Activated T-cell treated with anti-CD3 and anti-CD28 coated beads for 4 hours (primary cell): ENCODE measurements around the gene NACC2.

ENCODE experiments used
- DNase-seq: peaks from one replicate; pipeline ENCODE4 v3.0.0-alpha.2; 2020

The NACC2 gene

DNA sequence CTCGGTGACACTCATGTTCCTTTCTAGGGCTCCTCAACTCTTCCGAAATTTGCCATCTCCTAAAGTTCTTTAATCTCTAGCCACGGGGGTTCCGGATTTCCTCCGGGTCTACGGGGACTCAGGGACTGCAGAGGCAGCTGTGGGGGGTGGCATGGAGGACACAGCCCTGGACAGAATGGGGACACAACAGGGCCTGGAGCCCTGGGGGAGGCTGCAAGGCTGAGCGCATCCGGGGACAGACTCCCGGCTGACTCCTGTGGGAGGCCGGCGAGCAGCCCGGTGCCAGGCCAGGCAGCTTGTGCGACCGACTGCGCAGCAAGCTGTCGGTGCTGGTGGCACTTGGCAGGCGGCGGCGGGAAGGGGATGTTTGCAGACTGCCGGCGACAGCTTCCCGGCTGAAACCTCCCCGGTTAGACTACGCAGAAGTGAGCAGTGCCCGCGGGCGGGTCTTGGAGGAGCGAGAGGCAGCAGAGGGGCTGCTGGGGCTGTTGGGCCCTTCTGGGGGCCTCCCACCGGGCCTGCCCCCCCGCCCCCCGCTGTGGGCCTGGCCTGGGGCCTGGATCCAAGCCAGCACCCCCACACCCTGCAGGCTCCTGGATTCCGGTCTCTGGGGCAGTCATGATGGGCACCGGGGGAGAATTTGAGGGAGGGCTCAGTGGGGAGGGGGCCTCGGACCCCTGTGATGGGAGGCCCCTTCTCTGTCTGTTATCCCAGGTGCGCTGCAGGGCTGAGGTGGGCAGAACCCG is 105.2 kb downstream of the NACC2 start:
- no peak for DNase-seq

DNA sequence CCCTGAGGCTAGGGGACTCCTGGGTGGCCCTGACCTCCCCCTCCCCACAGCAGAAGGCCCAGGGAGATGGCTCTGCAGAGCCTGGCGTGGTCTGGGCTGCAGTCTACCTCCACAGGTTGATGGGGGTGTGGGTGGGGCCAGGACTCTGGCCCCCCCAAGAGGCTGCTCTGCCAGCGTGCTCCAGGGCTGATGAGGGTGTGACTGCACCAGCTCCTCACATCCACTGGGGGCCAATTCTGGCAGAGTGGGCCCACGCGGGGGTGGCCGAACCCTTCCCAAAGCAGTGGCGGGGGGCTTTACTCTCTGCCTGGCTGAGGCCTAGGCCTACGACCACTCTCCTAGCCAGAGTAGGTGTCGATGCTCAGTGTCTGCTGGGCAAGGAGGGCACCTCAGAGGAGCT is 105.9 kb downstream of the NACC2 start:
- DNase-seq: no peak

DNA sequence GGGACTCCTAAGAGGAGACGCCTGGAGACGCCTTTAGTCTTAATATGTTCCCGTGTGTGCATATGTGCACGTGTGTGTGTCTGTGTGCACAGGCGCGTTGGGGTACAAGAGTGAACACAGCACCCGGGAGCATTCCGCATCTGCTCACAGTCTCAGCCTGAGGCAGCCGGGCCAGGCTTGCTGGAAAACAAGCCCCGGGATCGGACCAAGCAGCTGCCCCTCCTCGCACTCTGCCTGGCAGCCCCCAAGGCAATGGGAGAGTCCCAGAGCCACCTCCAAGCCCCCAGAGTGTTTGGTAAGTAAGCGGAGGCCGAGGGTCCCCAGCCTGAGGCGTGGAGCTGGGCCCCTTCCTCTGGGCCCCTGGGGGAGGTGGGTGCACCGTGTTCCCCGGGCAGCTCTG is 106.6 kb downstream of the NACC2 start:
- no peak for DNase-seq

DNA sequence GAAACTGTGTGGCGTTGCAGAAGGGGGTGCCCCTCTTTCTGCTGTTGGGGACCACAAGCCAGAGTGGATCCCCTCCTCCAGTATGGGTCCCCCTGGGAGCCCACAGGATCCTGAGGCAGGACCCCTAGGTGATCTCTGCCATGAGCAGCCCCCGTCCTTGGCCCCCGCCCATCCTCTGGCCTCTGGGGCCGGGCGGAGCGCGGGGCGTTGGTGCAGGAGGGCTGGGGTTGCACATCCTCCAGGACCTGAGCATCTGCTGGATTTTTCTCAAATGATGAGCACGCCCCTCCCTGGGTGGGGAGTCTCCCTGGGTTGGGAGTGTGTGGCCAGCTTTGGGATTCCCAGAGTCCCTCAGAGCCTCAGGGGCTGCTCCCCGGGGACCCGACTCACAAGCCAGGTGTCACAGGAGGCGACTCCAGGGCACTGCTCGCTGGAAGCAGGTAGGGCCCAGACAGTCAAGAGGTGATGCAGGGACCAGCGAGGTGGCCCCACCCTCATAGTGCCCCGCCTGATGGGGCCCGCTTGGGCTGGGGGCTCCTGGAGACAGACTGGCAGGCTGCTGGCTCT is 107.2 kb downstream of the NACC2 start:
- DNase-seq: no peak

DNA sequence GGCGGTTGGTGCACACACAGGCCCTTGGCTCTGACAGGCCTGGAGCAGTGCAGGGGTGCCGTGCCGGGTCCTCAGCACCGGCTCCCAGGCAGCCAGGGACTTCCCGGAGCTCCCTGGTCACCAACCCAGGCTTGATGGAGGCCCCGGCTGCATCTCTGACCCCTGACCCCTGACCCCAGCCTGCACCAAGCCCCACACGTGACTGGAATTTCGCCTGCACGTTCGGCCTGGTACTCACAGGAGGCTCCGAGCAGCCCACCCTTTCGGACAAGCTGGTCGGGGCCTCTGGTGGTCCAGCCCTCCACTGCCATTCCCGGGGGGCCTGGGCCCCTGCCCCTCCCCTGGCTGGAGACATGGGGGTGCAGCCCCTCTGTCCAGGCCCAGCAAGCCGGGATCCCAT is 108.5 kb downstream of the NACC2 start:
- no peak for DNase-seq

DNA sequence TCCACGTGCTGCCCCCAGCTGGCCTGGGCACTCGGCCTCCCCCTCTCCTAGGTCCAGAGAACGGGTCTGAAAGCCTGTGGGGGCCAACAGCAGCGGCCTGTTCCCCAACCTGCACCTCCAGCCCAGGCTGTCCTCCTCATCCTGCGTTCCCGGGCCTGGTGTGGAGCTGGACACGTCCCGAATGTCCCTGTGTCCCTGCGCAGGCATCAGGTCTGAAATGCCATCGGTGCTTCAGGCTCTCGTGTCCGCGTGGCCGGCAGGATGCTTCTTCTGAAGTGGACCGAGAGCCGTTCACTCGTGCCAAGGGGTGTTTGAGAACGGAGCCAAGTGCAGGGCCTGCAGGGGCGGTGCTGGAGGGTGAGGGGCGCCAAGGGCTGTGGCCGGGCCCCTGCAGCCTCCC is 109.2 kb downstream of the NACC2 start:
- no peak for DNase-seq

DNA sequence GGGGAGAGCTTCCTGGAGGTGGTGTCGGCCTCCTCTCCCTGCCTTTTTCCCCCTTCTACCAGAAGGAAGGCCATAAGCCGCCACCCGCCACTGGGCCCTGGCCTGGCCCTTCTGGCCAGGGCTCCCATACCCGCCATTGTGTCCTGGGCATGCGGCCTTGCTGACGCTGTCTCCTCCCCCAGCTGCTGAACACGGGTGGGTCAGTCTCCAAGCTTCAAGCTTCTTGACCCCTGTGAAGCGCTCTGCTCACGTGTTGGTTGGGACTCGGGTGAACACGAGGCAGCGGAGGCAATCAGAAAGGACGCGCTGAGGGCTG is 109.7 kb downstream of the NACC2 start:
- DNase-seq: no peak

DNA sequence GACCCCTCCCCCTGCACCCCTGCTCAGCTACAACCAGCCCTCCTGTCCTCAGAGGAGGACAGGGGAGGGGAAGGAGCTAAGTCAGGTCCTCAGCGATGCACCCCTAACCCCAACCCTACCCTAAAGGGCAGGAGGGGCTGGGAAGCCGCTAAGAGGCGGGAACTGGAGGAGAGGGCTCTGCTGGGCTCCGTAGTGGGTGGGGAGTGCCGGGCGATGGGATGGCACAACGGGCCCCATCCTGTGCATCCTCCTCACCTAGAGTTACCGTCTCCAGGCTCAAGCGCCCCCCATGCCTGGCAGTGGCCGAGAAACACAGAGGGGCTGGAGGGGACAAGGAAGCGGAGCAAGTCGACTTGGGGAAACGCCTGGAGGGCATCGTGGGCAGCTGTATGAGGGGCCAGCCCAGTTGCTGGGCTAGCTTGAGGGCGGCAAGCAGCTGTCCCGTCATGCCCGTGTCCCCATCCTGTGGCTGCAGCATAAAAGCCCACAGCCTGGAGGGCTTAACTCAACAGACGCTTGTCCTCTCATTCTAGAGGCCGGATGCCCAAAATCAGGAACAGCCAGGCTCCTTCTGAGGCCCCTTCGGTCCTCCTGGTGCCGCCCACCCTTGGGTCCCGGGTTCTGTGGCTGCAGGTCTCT is 110.9 kb downstream of the NACC2 start:
- DNase-seq: no peak

DNA sequence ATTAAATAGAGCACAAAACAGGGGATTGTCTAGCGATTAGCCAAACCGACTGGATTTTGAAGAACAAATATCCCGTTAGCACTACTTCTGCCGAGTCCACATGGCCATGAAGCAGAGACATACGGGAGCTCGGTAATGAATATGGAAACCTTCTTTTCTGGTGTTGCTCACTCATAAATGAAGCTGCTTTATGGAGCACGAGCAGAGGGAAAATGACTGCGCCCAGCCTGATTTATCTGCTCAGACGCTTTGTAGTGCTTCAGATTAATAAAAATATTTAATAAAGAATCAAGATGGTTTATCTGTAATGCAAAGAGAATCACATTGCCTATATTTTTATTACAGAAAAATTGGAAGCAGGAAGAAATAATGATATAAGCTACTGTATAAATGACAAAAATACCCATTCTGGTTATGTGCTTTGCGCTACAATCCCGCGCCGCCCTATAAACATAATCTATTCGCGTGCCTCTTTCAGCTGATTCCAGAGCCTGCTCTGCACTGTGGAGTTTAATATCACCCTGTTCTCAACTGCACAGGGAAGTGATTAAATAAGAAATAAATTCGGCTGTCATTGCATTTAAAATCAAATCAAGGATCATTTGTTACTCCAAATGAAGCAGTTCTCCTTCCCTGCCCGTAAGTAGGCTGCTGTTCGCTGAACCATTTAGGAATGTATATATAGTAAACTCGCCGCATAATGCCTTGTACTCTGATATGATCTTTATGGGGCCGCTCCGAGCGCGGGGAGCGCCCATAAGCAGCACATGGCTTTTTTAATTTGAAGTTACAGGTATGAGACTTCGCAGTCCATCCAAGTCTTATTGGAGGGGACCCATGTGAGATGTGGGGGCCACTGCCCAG is 111.6 kb downstream of the NACC2 start:
- DNase-seq: no peak

DNA sequence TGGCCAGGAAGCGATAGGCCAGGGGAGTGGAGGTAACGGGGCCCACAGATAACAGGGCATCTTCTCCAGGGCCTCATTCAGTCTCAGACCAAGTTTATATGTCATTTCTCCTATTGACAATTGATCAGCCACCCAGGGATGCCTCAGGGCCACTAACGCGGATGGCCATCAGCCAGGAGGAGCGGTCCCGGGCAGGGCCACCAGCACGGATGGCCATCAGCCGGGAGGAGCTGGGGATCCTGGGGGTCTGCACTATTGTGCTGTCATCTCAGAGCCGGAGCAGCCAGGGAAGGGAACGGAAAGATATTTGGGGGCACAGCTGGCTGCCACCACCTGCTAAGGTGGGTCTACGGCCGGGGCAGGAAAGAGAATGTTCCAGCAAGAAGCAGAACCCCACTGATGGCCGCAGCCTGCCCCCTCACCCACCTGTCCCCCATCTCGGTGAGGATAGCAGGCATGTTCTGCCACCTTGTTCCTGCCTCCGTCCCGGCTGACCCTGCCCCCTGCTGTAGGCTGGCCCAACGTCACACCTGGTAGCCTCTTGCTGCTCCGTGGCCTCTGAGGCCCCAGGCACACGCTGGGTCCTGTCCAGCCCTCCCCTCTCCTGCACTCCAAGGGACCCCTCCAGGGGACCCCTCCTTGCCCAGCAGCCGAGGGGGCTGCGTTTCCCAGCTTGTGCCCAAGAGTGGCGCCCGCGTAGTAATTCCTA is 112.4 kb downstream of the NACC2 start:
- DNase-seq: no peak

DNA sequence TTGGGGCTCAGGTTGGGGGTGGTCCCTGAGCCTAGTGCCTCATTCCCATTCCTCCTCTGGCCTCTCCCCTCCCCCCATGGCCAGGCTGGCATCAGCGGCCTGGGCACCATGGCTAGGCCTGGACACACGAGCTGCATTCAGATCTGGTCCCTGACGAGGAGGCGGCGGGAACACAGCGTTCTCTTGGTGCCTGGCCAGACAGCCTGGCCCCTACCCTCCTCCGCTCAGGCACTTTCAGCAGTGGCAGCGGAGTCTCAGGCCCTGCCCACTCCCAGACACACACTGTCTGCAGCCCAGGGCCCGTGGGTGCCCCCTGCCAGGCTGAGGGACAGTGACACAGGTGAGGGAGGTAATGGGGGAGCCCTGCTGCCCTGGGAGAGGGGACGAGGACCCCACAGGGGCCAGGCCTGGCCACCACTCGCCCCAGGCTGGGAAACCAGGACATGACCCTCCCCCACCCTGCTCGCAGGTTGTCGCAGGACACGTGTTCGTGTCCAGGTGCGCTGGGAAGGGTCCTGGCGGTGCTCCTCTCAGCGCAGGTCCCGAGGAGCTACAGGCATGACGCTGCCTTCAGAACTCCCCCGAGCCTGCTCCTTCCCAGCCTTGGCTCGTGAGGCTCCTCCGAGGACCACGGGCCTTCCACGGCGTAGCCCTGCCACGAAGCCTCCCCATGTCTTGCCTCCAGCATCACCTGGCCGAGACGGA is 114.0 kb downstream of the NACC2 start:
- no peak for DNase-seq

DNA sequence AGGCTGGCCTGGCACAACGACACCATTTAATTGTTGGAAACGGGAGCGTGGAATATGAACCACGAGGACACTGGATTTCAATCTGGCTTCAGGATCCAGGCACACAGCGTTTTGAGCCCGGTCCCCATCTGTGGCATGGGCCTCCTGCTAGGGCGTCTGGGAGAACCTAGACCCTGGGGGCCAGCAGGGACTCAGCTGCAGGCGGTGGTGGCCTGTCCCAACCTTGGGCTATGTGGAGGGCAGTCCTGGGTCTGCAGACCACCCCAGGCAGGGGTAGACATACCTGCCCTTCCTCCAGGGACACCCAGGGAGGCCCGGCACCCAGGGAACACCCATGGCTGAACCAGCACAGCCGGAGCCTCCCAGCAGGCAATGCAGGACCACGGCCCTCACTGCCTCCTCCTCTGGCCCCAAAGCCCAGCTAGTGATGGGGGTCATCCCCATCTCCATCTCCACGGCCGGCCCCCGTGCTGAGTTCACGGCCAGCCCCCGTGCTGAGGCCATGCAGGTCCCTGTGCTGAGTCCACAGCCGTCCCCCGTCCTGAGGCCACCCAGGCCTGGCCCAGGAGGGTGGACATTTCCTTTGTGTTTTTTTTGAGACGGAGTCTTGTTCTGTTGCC is 115.4 kb downstream of the NACC2 start:
- DNase-seq: no peak

DNA sequence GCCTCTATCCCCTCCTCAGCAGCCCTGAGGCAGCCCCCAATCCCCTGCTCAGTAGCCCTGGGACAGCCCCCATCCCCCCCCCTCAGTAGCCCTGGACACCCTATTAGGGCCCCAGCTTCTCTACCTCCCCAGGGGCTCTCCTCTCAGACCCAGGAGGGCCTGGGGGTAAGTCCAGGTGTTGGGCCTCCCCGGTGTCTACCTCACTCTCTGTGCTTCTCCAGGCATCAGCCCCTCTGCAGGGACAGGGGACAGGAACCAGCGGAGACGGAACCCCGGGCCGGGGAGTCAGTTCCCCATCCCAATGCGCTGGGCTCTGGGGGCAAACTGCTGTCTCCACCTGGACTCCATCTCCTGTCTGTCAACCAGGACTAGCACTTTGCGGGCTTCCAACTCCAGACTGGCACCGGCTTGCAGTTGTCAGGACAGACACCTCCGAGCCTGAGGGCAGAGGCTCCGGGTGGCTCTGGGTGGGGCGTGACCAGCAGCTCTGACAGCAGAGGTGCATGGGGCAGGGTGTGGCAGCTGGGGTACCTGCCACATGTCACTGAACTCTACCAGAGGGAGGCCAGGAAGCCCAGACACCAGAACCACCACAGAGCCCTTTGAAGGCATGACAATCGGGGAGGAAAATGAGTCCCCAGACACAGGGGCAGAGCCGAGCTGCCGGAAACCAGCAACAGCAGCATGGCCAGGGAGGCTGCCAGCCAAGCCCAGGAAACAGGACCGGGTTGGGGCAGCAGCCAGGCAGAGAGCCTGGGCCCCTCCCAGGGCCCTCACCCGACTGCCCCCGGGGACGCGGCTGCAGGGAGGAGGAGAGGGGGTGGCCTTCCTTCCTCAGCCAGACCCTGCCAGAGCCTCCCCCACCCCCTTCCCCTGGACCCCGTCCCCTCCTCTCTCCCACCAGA is 116.2 kb downstream of the NACC2 start:
- no peak for DNase-seq

DNA sequence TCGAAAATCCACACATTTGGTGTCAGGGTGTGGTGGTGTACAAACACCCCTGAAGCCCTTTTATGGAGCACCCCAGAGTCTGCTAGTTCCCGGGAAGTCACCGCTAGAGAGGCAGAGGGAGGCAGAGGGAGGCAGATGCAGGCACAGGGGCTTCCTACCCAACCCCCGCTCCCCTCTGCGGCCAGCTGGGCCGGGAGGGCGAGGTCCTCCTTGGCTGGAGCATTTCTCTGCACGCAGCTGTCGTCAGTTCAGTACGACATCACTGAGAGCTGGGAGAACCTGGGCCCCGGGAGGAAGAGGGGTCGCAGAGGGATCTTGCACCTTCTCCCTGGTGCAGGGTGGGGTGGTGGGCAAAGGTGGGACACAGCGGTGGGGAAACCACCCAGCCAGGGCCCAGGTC is 118.1 kb downstream of the NACC2 start:
- no peak for DNase-seq

DNA sequence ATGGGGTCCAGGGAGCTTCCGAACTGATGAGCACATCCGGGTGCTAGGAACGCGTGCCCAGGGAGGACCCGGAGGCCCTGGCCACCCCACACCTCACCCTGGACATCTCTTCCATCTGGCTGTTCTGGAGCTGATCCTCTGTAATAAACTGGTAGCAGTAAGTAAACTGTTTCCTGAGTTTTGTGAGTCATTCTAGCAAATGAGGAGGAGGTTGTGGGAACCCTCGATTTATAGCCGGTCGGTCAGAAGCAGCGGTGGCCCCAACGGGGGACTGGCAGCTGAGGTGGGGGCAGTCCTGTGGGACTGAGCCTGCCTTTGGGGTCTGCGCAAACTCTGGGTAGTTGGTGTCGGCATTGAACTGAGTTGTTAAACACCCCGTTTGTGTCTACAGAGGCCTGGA is 118.6 kb downstream of the NACC2 start:
- no peak for DNase-seq

DNA sequence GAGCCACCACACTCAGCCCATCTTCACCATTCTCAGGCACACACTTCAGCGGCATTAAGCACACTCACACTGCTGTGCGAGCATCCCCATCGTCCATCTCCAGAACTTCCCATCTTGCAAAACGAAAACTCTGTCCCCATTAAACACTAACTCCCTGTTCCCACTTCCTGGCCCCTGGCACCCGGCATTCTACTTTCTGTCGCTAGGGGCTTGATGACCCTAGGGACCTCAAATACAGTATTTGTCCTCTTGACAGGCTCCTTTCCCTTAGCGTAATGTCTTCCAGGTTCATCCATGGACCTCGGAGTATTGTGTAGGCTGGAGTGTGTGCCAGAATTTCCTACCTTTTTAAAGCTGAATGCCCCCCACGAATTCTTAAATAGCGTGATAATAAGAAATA is 119.3 kb downstream of the NACC2 start:
- no peak for DNase-seq

DNA sequence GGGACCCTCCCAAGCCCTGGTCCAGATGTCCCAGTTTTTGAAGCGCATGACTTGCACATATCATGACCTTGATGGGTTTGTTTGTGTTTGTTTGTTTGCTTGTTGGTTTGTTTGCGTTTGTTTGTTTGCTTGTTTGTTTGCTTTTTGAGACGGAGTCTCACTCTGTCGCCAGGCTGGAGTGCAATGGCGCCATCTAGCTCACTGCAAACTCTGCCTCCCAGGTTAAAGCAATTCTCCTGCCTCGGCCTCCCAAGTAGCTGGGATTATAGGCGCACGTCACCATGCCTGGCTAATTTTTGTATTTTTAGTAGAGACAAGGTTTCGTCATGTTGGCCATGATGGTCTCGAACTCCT is 120.9 kb downstream of the NACC2 start:
- DNase-seq: no peak

DNA sequence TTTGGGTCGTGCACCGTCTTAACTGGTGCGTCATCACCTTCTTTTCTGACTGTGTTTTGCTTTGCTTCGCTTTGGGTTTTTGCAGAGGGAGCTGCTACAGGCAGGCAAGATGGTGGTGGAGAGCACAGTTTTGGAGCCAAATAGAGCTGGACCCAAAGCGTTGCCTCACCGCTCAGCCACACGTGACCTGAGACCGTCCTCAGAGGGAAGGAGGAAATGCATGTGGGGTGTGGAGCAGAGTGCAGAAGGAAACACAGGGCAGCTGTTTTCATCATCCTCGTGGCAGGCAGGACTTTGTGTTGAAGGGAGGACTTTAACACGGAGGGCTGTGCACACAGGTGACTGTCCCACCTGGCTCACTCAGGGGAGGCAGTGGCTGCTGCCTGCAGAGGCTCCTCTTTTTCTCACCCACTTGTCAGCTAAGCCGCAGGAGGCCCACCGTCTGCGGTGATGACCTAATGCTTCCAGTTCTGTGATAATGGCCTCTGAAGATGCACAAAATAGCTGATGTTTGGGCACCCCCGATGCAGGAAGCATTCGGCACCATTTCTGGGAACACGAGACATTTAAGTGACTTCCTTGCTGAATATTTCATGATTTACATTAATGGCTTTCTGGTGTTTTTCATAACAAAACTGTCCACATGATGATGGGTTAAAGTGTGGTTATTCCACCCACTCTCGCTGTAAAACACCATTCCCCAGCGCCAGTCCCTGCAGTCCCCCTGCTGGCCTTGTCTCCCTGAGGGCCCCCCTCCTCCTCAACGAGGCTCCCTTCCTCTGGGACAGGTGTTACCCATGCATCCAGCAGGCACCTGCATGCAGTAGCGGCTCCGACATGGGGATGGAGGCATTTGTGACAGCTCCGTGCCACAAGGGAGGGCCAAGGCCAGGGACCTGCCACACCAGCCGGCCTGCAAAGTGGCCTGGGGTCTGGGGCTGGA is 121.5 kb downstream of the NACC2 start:
- no peak for DNase-seq

DNA sequence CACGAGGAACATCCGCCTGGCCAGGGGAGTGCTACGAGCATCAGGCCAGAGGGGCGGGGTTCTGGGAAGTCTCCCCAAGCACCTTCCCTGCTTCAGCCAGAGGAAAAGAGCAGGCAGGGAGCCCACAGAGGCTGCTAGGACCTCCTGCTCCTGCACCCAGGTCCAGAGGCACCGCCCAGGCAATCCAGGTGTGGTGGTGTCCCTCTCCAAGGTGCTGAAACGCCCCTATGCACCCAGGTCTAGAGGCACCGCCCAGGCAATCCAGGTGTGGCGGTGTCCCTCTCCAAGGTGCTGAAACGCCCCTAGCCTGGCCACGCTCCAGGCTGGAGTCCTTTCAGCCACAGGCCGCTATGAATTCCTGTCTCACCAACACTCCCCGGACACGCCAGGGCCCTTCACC is 123.2 kb downstream of the NACC2 start:
- no peak for DNase-seq
